ENCODE data around the gene KLF13.

DNA sequence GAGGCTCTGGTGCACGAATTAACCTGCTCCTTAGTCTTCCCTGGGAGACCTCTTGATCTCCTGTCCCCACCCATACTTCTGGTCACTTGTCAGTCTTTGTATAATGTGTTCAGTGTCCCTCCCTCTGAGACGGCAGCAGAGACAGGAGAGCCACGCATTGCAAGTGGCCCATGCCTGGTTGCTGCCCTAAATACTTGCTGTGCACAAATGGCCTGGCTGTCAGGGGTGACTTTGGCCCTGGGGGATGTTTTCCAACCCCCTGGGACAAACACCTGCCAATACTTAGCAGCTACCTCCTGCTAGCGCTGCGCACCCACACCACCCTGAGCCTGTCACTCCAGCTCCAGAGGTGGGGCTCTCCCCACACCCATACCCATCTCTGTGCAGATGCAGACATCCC, 17.2 kb downstream of the KLF13 start:
- TF ChIP-seq POLR2A (IDR thresholded peaks at IDR 0.05) (no peak), CTCF (IDR thresholded peaks at IDR 0.05) (no peak)
